Measurements from ENCODE around the gene KCNJ16. TPM values are rescaled to one million over a fixed set of nuclear protein-coding genes. Genes with fewer than 3 reads are reported as not detected.
"Not testable (repeated sequence)": the region's sequence is repeated elsewhere in the genome, so short reads cannot be mapped to it uniquely, and the experiment has no call there.

KCNJ16 gene
- total and polyA plus RNA-seq, 4 experiments from 2014 or later, result not detected

DNA sequence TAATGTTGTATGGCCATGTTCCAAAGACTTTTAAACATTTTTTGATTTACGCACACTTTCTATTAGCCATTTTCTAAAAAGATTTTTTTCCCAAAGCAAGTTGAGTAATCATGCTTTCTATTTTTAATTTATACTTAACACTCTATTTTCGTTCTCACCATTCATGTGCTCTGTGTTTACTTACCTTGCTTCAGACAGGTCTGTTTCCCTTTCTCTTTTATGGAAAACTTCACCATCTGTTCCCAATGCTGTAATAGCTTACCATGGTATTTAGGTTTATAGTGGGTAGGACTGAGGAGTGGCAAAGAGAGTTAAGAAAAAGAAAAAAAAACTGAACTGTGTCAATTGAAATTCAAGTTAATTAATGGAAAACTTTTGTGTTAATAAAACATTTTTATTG lies 37.5 kb upstream of the KCNJ16 start:
- POLR2A ChIA-PET (ENCODE audit: partially characterized antibody), result no interaction called here
- no peaks in the 10 kb centered on the region for H3K27me3 Mint-ChIP-seq
- no peaks in the 10 kb centered on the region for H3K9me3 ChIP-seq (ENCODE audit: control insufficient read depth in 1 of 2, low read length in 2 of 2)
- no peak for DNase-seq
- no peak overlapping the region for H3K27ac ChIP-seq (ENCODE audit: low read depth, low read length)
- peaks cover 0 to 6% (median 0%) of the 10 kb centered on the region in 8 donors for H3K9me3 Mint-ChIP-seq
- H3K27ac Mint-ChIP-seq, result no peak overlapping the region
- H3K4me3 ChIP-seq (ENCODE audit: low read length in 2 of 2), result no peak overlapping the region
- intact Hi-C loops (cut with micrococcal nuclease), result no loop called here
- H3K4me1 ChIP-seq (ENCODE audit: insufficient read depth, low read length), result no peaks in the 10 kb centered on the region
- CTCF ChIA-PET (ENCODE audit: partially characterized antibody), result no interaction called here
- H3K4me1 Mint-ChIP-seq, result no peaks in the 10 kb centered on the region
- no peak overlapping the region for H3K4me3 Mint-ChIP-seq
- H3K36me3 ChIP-seq (ENCODE audit: insufficient read depth, low read length), result no peaks in the 10 kb centered on the region
- H3K36me3 Mint-ChIP-seq, result no peaks in the 10 kb centered on the region
- no peaks in the 10 kb centered on the region for H3K27me3 ChIP-seq (ENCODE audit: insufficient read depth, low read length)

DNA sequence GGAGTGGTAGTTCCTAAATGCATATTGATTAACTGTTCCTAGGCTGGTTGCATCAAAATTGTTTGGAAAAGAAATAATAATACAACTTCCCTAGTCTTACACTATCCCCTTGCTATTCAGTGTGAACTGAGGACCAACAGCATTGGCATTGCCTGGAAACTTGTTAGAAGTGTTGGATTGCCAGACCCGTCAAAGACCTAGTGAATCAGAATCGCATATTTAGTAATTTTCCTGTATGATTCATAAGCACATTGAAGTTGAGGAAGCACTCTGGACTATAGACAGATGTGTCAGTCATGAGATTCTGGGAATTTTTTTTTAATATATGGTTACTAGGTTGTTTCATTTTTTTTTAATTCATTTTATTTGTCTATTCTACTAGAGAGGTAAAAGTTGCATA lies 34.7 kb upstream of the KCNJ16 start:
- H3K27ac ChIP-seq (ENCODE audit: low read depth, low read length), result no peak overlapping the region
- H3K27ac Mint-ChIP-seq, result no peak overlapping the region
- peaks cover 0 to 2% (median 0%) of the 10 kb centered on the region in 8 donors for H3K9me3 Mint-ChIP-seq
- H3K27me3 Mint-ChIP-seq, result peaks cover 1 to 2% of the 10 kb centered on the region in 2 donors
- no peaks in the 10 kb centered on the region for H3K27me3 ChIP-seq (ENCODE audit: insufficient read depth, low read length)
- no peaks in the 10 kb centered on the region for H3K4me1 Mint-ChIP-seq
- ChIA-PET POLR2A (ENCODE audit: partially characterized antibody) (no interaction called here), CTCF (ENCODE audit: partially characterized antibody) (no interaction called here)
- H3K9me3 ChIP-seq (ENCODE audit: control insufficient read depth in 1 of 2, low read length in 2 of 2), result no peaks in the 10 kb centered on the region
- H3K36me3 Mint-ChIP-seq, result no peaks in the 10 kb centered on the region
- DNase-seq, result no peak
- intact Hi-C loops (cut with micrococcal nuclease), result no loop called here
- H3K36me3 ChIP-seq (ENCODE audit: insufficient read depth, low read length), result no peaks in the 10 kb centered on the region
- no peak overlapping the region for H3K4me3 Mint-ChIP-seq
- H3K4me3 ChIP-seq (ENCODE audit: low read length in 2 of 2), result no peak overlapping the region
- no peaks in the 10 kb centered on the region for H3K4me1 ChIP-seq (ENCODE audit: insufficient read depth, low read length)

DNA sequence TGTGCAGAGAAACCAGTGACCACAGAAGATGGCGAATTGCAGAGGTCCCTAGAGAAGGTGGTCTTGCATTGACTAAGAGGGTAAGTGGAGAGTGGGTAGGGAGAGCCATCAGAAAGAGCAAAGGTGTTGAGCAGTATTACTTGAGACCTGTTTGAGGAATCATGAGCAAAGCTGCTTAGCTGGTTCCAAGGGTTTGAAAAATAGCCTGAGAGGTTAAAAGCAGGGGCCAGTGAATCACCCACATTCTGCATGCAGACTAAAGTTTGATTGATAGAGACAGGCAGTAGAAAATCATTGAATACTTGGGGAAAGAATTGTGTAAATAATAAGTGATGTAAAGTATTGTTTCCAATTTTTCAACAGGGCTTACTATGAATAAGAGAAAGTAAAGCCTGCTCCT lies 34.0 kb upstream of the KCNJ16 start:
- intact Hi-C loops (cut with micrococcal nuclease), result no loop called here
- Histone ChIP-seq H3K36me3 (ENCODE audit: insufficient read depth, low read length) (no peaks in the 10 kb centered on the region), H3K4me3 (ENCODE audit: low read length in 2 of 2) (no peak overlapping the region), H3K9me3 (ENCODE audit: control insufficient read depth in 1 of 2, low read length in 2 of 2) (no peaks in the 10 kb centered on the region), H3K27ac (ENCODE audit: low read depth, low read length) (no peak overlapping the region), H3K27me3 (ENCODE audit: insufficient read depth, low read length) (no peaks in the 10 kb centered on the region), H3K4me1 (ENCODE audit: insufficient read depth, low read length) (no peaks in the 10 kb centered on the region)
- Mint-ChIP-seq H3K4me1 (no peaks in the 10 kb centered on the region), H3K27me3 (peaks cover 1 to 2% of the 10 kb centered on the region in 2 donors), H3K4me3 (no peak overlapping the region), H3K36me3 (no peaks in the 10 kb centered on the region), H3K27ac (no peak overlapping the region), H3K9me3 (peaks cover 0 to 2% (median 0%) of the 10 kb centered on the region in 8 donors)
- ChIA-PET POLR2A (ENCODE audit: partially characterized antibody) (no interaction called here), CTCF (ENCODE audit: partially characterized antibody) (no interaction called here)
- DNase-seq, result no peak

DNA sequence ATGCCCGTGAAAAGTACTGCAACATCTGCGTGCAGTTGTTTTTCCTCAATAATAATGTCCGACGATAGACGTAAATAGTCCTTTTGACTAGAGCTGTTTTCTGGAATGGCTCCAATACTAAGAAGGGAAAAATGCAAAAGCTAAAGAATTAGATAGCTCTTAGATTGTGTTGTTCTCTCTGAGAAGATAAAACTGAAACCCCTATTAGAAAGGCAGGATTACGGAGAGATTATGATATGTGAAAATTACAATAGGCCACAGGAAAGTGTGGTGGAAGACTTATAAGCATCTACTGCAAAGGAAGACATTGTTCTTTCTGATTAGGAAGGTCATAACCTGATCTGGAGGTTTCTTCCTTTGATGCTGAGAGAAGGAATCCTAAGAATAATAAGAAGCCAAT lies 33.5 kb upstream of the KCNJ16 start:
- H3K27me3 ChIP-seq (ENCODE audit: insufficient read depth, low read length), result no peaks in the 10 kb centered on the region
- no peaks in the 10 kb centered on the region for H3K4me1 Mint-ChIP-seq
- no peak overlapping the region for H3K4me3 ChIP-seq (ENCODE audit: low read length in 2 of 2)
- no peak overlapping the region for H3K27ac Mint-ChIP-seq
- CTCF ChIA-PET (ENCODE audit: partially characterized antibody), result no interaction called here
- H3K27ac ChIP-seq (ENCODE audit: low read depth, low read length), result no peak overlapping the region
- H3K9me3 Mint-ChIP-seq, result peaks cover 0 to 2% (median 0%) of the 10 kb centered on the region in 8 donors
- H3K9me3 ChIP-seq (ENCODE audit: control insufficient read depth in 1 of 2, low read length in 2 of 2), result no peaks in the 10 kb centered on the region
- intact Hi-C loops (cut with micrococcal nuclease), result no loop called here
- H3K36me3 Mint-ChIP-seq, result no peaks in the 10 kb centered on the region
- POLR2A ChIA-PET (ENCODE audit: partially characterized antibody), result no interaction called here
- no peaks in the 10 kb centered on the region for H3K36me3 ChIP-seq (ENCODE audit: insufficient read depth, low read length)
- H3K4me1 ChIP-seq (ENCODE audit: insufficient read depth, low read length), result no peaks in the 10 kb centered on the region
- H3K4me3 Mint-ChIP-seq, result no peak overlapping the region
- H3K27me3 Mint-ChIP-seq, result peaks cover 1 to 2% of the 10 kb centered on the region in 2 donors
- DNase-seq, result no peak

DNA sequence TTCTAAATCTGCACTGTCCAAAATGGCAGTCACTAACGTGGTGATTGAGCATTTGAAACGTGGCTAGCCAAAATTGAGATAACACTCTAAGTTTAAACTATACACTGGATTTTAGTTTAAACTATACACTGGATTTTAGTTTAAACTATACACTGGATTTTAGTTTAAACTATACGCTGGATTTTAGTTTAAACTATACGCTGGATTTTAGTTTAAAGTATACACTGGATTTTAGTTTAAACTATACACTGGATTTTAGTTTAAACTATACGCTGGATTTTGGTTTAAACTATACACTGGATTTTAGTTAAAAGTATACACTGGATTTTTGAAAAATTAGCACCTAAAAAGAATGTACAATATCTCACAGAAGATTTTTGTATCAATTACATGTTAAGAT lies 29.2 kb upstream of the KCNJ16 start:
- CTCF ChIA-PET (ENCODE audit: partially characterized antibody), result interaction anchor here (1.0 kb wide), 1 partner anchor 8 kb away, joined by 3 read pairs; no protein-coding TSS in a partner anchor
- H3K27ac Mint-ChIP-seq; H3K9me3 Mint-ChIP-seq; H3K4me3 ChIP-seq (ENCODE audit: low read length in 2 of 2); H3K4me1 ChIP-seq (ENCODE audit: insufficient read depth, low read length); H3K9me3 ChIP-seq (ENCODE audit: control insufficient read depth in 1 of 2, low read length in 2 of 2); H3K27me3 ChIP-seq (ENCODE audit: insufficient read depth, low read length); DNase-seq; H3K4me1 Mint-ChIP-seq; H3K36me3 Mint-ChIP-seq; POLR2A ChIA-PET (ENCODE audit: partially characterized antibody); H3K4me3 Mint-ChIP-seq; H3K36me3 ChIP-seq (ENCODE audit: insufficient read depth, low read length); intact Hi-C loops (cut with micrococcal nuclease); H3K27ac ChIP-seq (ENCODE audit: low read depth, low read length); H3K27me3 Mint-ChIP-seq: not testable (repeated sequence)

DNA sequence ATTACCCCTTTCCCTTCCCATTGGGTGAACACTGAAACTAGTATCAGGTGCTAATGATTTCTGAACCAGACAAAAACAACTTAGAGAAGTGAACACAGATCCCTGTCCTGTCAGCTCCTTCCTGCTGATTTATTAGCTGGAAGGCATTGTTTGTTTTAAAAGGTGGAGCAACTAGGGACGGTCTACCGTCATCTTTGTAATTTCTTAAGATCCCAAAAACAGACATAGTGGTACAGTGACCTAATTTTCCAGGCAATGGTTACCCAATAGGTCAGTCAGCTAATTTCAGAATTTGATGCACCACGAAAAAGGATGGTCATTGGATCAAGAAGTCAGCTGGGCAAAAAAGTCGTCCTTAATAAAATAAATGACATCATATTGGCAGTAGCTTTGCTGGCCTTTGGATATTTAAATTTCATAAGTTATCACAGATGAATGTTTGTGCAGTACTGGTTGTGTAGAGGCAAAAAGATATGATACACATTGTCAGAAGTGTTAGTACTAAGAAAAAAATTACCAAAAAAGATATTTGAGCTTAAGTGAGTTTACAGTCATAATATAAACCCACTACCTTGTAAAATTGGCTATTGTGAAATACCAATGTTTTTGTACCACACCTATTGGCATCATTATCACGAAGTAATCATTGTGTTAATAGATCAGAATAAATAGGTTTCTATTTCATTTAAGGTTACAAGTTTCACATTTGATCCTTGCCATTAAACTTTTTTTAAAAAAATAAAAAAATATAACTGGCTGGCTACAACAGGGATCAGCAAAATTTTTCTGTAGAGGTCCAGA lies 27.2 kb upstream of the KCNJ16 start:
- no peaks in the 10 kb centered on the region for H3K36me3 ChIP-seq (ENCODE audit: insufficient read depth, low read length)
- Mint-ChIP-seq H3K4me1 (no peaks in the 10 kb centered on the region), H3K27me3 (peaks cover 1 to 2% of the 10 kb centered on the region in 2 donors), H3K36me3 (no peaks in the 10 kb centered on the region), H3K27ac (no peak overlapping the region), H3K4me3 (no peak overlapping the region), H3K9me3 (no peaks in the 10 kb centered on the region)
- H3K4me1 ChIP-seq (ENCODE audit: insufficient read depth, low read length), result no peaks in the 10 kb centered on the region
- H3K9me3 ChIP-seq (ENCODE audit: control insufficient read depth in 1 of 2, low read length in 2 of 2), result no peaks in the 10 kb centered on the region
- POLR2A ChIA-PET (ENCODE audit: partially characterized antibody), result no interaction called here
- intact Hi-C loops (cut with micrococcal nuclease), result no loop called here
- H3K4me3 ChIP-seq (ENCODE audit: low read length in 2 of 2), result no peak overlapping the region
- no peak for DNase-seq
- no peaks in the 10 kb centered on the region for H3K27me3 ChIP-seq (ENCODE audit: insufficient read depth, low read length)
- CTCF ChIA-PET (ENCODE audit: partially characterized antibody), result no interaction called here
- no peak overlapping the region for H3K27ac ChIP-seq (ENCODE audit: low read depth, low read length)

DNA sequence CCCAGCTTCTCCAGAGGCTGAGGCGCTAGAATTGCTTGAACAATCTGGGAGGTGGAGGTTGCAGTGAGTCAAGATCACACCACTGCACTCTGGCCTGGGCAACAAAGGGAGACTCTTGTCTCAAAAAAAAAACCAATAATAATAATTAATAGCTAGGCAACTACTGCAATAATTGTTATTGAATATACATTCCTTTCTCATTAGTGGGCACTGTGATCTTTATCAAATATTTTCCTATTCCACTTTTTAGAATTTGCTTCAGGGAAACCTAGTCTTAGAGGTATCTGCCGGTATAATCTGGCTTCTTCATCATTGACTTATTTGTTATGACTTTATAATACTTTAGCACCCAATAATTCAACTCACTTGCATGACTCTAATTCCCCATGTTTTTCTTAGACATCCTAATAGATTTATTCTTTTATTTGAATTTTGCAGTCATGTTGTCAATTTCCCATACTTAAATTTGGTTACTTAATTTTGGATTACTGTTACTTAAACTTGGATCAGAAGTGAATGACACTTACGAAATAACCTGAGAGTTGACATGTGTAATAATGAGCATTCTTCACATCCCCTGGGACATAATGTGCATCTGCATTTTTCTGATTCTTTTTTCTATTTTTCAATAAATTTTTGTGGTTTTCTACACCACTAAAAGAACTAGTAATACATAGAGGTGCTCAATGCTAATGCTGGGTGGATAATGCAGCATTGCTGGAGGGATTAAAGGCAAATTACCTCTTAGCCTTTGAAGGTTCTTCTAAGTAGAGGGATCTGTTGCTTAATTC lies 25.0 kb upstream of the KCNJ16 start:
- DNase-seq, result no peak
- Mint-ChIP-seq H3K36me3 (no peaks in the 10 kb centered on the region), H3K4me1 (no peaks in the 10 kb centered on the region), H3K27ac (no peak overlapping the region), H3K27me3 (no peaks in the 10 kb centered on the region), H3K4me3 (no peak overlapping the region), H3K9me3 (no peaks in the 10 kb centered on the region)
- Histone ChIP-seq H3K4me3 (ENCODE audit: low read length in 2 of 2) (no peak overlapping the region), H3K9me3 (ENCODE audit: control insufficient read depth in 1 of 2, low read length in 2 of 2) (no peaks in the 10 kb centered on the region), H3K27ac (ENCODE audit: low read depth, low read length) (no peak overlapping the region), H3K27me3 (ENCODE audit: insufficient read depth, low read length) (no peaks in the 10 kb centered on the region), H3K4me1 (ENCODE audit: insufficient read depth, low read length) (no peaks in the 10 kb centered on the region), H3K36me3 (ENCODE audit: insufficient read depth, low read length) (no peaks in the 10 kb centered on the region)
- ChIA-PET POLR2A (ENCODE audit: partially characterized antibody) (no interaction called here), CTCF (ENCODE audit: partially characterized antibody) (no interaction called here)
- intact Hi-C loops (cut with micrococcal nuclease), result no loop called here

All from CD4-positive, alpha-beta memory T cell (primary cell).